Glutamatergic neuron (in vitro differentiated cells): ENCODE data around the gene PRKAB1. TPM values are rescaled to one million over a fixed set of nuclear protein-coding genes. Genes with fewer than 3 reads are reported as not detected.

Experiments
- DNase-seq: peaks from one replicate; pipeline ENCODE4 v3.0.0; 2022
- H3K27ac Mint-ChIP-seq: one replicate; pipeline ENCODE4 v1.8.0; 2020; ENCODE audit warnings: mild to moderate bottlenecking, mixed read lengths, inconsistent platforms; ENCODE audit not compliant: unreplicated experiment
- H3K27me3 Mint-ChIP-seq: one replicate; pipeline ENCODE4 v1.8.0; 2020; ENCODE audit warnings: mild to moderate bottlenecking, moderate library complexity, mixed read lengths, inconsistent platforms; ENCODE audit not compliant: unreplicated experiment
- H3K36me3 Mint-ChIP-seq: one replicate; pipeline ENCODE4 v1.8.0; 2020; ENCODE audit warnings: mild to moderate bottlenecking, mixed read lengths, inconsistent platforms; ENCODE audit not compliant: unreplicated experiment
- H3K4me1 Mint-ChIP-seq: one replicate; pipeline ENCODE4 v1.8.0; 2020; ENCODE audit warnings: mild to moderate bottlenecking, low read depth, mixed read lengths, inconsistent platforms; ENCODE audit not compliant: unreplicated experiment
- H3K4me3 Mint-ChIP-seq: one replicate; pipeline ENCODE4 v1.8.0; 2020; ENCODE audit warnings: mild to moderate bottlenecking, mixed read lengths, inconsistent platforms; ENCODE audit not compliant: unreplicated experiment
- H3K9me3 Mint-ChIP-seq: one replicate; pipeline ENCODE4 v1.8.0; 2020; ENCODE audit warnings: mild to moderate bottlenecking, moderate library complexity, mixed read lengths, inconsistent platforms; ENCODE audit not compliant: unreplicated experiment
- total RNA-seq: library from RNA; stranded (reverse); fragmentation: NEBNext Ultra II Directional; extraction: Animal tissue kit (Norgen Biotek cat#: 25700); gene quantifications from one replicate; pipeline ENCODE4 v1.2.1, GENCODE V29; 2021; ENCODE audit not compliant: unreplicated experiment
- TF ChIP-seq, protein P1 (sequence below): fragments of 200-600 bp; sonication (generic); IDR thresholded peaks from one replicate; pipeline ENCODE4 v1.5.0; 2021; ENCODE audit not compliant: partially characterized antibody, unreplicated experiment

The PRKAB1 gene
- total RNA-seq, 1 donor from 2014 or later: 37.5 TPM

DNA sequence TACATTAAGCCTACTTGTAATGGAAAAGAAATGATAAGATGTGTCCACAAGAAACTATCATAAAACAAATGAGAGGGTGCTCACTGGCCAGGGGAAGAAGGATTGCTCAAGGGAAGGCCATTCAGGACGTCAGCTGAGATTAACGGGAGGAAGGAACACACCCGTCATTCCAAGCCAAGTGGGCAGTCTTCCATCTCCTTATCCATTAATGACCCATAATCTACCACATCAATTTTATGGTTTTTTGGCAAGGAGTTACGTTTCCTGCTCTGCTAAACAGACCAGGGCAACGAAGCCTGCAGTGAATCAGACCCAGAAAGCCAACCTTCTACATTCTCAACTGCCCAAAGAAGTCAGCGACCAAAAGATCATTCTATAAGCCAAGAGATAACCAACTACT is 25.1 kb downstream of the PRKAB1 start:
- Mint-ChIP-seq H3K4me1 (peaks cover 3% of the 10 kb centered on the region), H3K36me3 (no peaks in the 10 kb centered on the region), H3K27ac (no peak overlapping the region), H3K9me3 (no peaks in the 10 kb centered on the region), H3K4me3 (no peak overlapping the region), H3K27me3 (no peaks in the 10 kb centered on the region)
- DNase-seq: no peak
- TF ChIP-seq, protein P1, sequence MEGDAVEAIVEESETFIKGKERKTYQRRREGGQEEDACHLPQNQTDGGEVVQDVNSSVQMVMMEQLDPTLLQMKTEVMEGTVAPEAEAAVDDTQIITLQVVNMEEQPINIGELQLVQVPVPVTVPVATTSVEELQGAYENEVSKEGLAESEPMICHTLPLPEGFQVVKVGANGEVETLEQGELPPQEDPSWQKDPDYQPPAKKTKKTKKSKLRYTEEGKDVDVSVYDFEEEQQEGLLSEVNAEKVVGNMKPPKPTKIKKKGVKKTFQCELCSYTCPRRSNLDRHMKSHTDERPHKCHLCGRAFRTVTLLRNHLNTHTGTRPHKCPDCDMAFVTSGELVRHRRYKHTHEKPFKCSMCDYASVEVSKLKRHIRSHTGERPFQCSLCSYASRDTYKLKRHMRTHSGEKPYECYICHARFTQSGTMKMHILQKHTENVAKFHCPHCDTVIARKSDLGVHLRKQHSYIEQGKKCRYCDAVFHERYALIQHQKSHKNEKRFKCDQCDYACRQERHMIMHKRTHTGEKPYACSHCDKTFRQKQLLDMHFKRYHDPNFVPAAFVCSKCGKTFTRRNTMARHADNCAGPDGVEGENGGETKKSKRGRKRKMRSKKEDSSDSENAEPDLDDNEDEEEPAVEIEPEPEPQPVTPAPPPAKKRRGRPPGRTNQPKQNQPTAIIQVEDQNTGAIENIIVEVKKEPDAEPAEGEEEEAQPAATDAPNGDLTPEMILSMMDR: no peak

DNA sequence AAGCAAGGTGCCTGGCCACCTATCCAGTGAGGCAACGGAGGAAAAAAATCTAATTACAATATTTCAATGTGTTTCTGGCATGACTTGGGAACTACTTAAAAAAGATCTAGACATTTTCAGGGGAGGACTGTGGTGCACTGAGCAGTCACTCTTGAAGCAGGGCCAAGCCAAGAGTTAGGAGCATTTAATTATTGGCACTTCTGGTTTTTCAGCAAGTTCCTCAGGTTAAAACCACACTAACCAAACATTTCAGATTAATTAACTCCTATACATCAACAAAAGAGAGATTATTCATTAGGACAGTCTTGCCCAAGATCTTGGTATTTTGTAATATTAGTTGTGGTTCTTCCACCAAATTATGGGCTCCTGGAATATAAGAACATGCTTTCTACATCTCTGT is 25.6 kb downstream of the PRKAB1 start:
- DNase-seq: no peak
- no peak overlapping the region for H3K4me3 Mint-ChIP-seq
- no peaks in the 10 kb centered on the region for H3K27me3 Mint-ChIP-seq
- H3K27ac Mint-ChIP-seq: no peak overlapping the region
- H3K4me1 Mint-ChIP-seq: peaks cover 3% of the 10 kb centered on the region
- H3K36me3 Mint-ChIP-seq: no peaks in the 10 kb centered on the region
- TF ChIP-seq, protein P1: no peak
- no peaks in the 10 kb centered on the region for H3K9me3 Mint-ChIP-seq

DNA sequence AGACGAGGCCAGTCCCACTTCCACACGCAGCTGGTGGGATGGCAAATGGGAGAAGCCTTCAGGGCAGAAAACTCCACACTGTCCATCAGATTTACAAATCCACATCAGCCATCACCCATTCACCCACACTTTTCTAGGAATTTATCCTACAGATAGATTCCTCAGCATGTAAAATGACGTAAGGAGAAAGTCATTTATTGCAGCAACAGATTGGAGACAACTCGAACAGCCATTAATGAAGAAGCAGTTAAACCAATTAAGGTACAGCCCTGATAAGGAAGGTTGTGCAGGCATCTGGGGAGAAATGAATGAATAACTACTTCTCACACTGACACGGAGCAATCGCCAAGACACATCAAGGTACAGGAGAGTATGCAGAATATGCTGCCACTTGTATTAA is 26.2 kb downstream of the PRKAB1 start:
- Mint-ChIP-seq H3K4me3 (no peak overlapping the region), H3K27ac (no peak overlapping the region), H3K4me1 (peaks cover 3% of the 10 kb centered on the region), H3K27me3 (no peaks in the 10 kb centered on the region), H3K9me3 (no peaks in the 10 kb centered on the region), H3K36me3 (no peaks in the 10 kb centered on the region)
- TF ChIP-seq, protein P1: no peak
- DNase-seq: no peak

DNA sequence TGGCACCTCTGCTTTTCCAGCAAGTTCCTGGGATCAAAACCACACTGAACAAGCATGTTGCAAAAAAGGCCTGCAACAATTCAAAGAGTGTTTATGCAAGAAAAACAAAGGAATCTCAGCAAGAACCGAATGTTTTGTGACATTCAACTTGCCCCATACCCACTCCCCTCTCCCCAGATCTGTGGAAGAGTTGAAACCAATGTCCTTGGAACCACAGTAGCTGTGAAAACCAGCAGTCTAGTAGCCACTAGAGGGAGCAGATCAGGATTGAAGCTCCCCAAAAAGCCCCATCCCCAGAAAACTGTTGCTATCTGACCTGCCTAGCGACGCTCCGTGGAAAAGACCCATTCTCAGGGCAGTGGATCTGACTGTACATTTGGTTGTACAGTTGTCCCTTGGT is 27.1 kb downstream of the PRKAB1 start:
- no peaks in the 10 kb centered on the region for H3K36me3 Mint-ChIP-seq
- H3K4me1 Mint-ChIP-seq: peaks cover 3% of the 10 kb centered on the region
- TF ChIP-seq, protein P1: peak; percentile 64
- H3K4me3 Mint-ChIP-seq: no peak overlapping the region
- no peak overlapping the region for H3K27ac Mint-ChIP-seq
- no peak for DNase-seq
- H3K27me3 Mint-ChIP-seq: no peaks in the 10 kb centered on the region
- H3K9me3 Mint-ChIP-seq: no peaks in the 10 kb centered on the region

DNA sequence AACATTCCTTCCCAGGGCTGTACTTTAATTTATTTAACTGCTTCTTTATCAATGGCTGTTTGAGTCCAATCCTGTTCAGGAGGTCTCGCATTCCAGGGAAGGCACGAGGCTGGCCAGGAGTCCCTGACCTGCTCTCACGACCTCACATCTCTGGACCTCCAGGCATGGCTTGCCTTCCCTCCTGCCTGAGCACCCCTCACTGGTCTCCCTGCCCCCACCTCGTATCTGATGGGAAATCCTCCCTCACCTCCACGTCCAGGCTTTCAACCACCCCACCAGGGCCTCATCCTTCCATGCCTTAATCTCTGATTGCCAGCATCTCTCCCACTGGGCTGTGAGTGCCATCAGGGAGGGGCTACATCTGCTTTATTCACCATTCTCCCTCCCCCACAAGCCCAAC is 29.0 kb downstream of the PRKAB1 start:
- H3K36me3 Mint-ChIP-seq: no peaks in the 10 kb centered on the region
- no peaks in the 10 kb centered on the region for H3K27me3 Mint-ChIP-seq
- no peak overlapping the region for H3K4me3 Mint-ChIP-seq
- H3K4me1 Mint-ChIP-seq: peaks cover 3% of the 10 kb centered on the region
- no peak for DNase-seq
- TF ChIP-seq, protein P1: no peak
- no peaks in the 10 kb centered on the region for H3K9me3 Mint-ChIP-seq
- no peak overlapping the region for H3K27ac Mint-ChIP-seq
